GM19324 (cell line): ENCODE data around the gene BAG5.

Source experiments
- ATAC-seq: cut with Tn5 transposase; IDR thresholded peaks from one replicate; pipeline ENCODE4 v1.9.1; 2021; ENCODE audit warnings: mild to moderate bottlenecking, moderate library complexity; ENCODE audit not compliant: unreplicated experiment, low FRiP score

Gene BAG5

DNA sequence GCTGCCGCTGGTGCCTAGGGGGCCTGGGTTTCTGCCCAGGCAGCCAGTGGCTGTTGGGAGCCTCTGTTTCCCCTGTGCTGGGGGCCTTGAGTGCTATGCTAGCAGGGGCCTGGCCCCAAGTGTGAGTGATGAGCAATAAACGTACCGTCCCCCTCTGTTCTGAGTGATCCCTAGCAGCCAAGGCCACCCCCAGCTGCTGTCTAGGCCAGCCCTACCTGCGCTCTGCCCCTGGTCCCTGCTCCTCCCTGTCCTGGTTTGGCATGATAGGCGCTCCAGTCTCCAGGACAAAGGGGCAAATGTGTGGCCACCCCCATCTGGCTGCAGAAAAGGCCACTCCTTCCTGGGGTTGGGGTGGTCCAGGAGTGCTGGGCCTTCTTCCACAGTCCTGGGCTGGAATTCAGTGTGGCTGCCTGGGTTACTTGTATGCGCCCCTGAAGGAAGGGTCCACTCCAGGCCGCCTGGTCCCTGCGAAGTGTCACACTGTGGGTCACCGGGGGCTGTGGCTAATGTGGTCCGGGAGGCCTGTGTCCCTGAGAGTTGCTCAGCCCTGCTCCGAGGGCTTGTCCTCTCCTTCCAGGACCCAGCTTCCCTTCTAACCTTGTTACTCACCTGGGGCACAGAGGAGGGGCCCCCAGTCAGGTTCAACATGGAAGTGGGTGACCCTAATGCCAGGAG lies 26.4 kb downstream of the BAG5 start:
- ATAC-seq = no peak

DNA sequence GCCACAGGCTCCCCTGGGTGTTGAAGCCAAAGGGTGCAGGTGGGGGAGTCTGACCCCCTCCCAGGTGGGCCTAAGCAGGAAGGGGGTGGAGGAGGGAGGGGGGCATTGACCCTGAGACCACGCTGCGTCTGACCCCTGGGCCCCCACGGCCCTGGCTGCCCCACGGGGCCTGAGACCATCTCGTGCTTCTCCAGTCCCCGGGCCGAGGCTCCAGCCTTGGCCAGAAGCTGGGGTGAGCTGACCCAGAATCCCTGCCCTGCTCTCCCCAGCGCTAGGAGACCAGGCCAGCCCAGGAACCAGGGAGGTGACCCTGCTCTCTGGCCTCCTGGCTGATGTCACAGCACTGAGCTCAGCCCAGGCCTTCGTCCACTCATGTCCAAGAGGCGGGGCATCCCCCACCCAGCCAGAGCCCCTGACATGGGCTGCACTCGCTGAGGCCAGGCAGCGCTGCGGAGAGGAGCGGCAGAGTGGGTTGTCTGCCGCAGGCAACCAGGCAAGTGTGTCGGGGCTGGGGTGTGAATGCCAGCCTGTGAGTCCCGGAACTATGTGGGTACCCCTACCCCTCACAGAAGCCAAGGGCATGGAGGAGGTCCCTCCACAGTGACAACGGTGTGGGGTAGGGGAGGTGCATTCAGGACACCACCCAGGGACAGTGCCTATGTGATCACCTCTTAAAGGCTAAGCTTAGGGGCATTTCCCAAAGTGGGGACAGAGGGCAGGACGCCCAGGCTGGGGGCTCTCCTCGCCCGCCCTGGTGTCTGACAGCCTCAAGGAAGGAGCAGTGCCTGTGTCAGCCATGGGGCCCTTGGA lies 27.2 kb downstream of the BAG5 start:
- no peak for ATAC-seq

DNA sequence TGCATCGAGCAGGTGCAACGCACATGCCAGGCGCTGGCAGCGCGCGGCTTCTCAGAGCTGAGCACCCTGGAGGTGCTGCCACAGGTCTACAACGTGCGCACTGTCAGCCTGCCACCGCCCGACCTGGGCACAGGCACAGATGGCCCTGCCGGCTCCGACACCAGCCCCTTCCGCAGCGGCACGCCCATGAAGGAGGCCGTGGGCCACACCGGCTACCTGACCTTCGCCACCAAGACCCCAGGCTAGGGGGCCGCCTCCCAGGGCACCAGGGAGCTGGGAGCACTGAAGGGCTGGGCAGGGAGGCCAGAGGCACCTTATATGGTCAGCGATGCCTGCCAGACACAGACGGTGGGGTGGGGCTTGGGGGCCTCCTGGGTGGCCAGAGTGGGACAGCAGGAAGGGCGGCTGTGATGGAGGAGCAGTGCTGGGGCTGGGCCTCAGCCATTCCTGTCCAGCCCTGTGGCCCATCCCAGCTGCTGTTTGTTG lies 27.8 kb downstream of the BAG5 start:
- ATAC-seq = no peak

DNA sequence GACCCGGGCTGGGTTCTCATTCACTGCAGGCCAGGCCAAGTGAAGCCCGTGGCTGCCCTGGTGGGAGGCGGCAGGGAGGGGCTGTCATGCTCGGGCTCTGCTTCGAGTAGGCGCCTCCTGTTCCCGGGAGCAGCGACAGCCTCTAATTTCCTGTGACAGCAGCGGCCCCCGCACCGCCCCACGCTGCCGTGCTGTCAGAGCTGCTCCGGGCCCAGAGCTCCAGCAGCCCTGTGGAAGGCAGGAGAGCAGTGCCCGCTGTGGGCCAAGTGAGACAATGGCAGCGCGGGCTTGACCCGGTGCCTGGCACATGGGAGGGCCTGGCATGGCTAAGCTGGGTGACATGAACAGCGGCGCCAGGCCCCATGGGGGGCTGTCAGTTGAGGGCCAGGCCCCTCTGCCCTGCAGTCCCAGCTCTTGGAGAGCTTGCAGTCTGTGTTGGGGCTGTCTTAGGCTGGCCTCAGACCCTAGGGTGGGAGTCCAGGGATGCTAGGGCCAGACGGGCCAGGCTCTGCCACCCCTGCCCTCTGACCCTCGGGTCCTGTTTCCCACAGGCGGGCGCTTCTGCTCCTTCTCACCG lies 28.4 kb downstream of the BAG5 start:
- no peak for ATAC-seq

DNA sequence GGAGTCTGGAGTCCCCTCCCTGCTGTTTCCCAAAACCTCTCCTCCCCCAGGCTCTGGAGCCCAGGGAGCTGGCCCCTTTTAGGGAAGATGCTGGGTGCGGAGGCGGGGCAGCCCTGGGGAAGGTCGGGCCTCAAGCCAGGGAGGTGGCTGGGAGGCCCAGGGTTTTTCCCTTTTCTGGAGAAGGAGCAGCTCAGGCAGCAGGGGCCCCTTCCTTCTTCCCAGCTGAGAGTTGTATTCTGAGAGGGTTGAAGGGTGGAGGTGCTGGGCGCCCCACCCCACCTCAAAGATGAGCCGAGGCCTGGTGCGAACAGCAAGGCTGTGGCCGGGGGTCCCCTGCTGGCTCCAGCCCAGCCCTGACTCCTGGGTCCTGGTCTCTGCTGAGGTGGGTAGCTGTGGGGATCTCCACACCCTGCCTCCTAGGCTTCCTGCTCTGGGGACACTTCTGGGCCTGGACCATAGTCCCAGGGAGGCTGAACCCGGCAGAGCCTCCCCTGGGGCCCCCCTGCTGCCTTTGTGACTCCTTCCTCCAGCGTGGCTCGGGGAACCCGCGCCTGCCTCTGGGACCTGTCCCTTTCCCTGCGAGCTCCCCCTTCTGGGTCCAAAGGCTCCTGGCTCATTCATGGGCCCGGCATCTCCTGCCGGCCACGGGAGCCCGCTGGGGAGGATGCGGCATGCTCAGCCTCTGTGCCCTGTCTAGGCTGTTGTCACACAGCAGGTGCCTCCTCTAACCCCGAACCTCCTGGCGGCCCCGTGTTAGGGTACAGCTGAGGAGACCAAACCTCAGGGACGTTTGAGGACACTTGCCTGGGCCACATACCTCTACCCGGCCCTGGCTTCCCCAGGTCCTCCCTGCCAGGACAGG lies 29.1 kb downstream of the BAG5 start:
- no peak for ATAC-seq

DNA sequence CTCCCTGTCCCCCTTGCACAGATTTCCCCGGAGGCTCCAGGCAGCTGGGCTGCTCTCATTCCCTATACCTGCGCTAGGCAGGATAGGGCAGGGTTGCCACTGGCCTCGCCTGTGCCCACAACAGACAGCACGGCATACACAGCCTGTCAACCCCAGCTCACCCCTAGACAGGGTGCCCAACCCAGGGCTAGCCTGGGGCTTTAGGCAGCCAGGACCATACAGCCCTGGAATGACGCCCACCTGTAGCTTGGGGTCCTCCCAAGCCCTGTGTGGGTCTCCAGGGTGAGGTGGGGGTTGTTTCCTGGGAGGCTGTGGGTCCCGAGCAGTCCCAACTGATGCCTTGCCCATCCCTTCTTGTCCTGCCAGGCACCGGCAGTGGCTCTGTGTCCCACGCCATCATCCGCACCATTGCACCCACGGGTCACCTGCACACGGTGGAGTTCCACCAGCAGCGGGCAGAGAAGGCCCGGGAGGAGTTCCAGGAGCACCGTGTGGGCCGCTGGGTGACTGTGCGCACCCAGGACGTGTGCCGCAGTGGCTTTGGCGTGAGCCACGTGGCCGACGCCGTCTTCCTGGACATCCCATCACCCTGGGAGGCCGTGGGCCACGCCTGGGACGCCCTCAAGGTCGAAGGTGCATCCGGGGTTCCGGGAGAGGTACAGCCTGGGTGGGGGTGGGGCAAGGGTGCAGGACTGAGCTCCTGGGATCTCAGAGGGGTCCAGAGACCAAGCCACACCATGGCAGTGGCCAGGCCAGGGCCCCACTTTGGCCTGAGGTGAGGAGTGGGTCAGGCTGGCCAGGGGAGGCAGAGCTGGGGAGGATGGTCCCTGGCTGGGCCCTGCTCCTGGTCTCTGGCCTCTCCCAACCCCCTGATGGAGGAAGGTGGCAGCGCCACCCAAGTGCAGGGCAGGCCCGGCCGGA lies 30.0 kb downstream of the BAG5 start:
- ATAC-seq = no peak

DNA sequence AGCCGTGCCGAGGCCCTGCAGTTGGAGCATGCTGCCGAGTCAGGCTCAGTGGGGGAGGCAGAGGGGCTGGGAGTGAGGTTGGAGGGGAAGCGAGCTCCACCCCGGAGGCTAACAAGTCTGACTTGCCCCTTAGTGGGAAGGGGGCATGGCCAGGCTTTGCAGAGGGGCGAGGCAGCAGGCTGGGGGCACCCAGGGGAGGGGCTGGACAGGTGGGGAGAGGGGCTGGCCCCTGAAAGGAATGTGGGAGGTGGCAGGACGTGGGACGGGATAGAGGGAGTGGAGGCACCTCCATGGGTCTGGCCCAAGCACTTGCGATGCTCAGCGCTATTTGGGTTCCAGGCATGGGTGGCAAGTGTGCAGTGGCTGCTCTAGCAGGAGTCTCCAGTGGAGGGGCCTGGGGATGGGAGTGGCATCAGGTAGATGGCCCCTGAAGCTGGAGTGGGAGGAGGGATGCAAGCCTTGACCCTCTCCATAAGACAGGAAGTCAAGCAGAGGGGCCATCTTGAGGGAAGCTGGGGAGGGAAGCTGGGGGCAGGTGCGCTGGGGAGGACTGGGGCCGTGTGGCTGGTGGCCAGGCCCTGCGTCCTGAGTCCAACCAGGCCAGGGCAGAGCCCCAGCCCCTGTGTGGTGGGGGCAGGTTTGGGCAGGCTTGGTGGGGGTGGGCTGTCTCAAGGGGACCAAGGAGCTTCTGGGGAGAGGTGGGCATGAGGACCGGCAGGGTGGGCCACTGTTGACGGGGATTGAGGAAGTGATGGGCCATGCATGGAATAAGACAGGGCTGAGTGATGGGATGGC lies 30.8 kb downstream of the BAG5 start:
- ATAC-seq = no peak

DNA sequence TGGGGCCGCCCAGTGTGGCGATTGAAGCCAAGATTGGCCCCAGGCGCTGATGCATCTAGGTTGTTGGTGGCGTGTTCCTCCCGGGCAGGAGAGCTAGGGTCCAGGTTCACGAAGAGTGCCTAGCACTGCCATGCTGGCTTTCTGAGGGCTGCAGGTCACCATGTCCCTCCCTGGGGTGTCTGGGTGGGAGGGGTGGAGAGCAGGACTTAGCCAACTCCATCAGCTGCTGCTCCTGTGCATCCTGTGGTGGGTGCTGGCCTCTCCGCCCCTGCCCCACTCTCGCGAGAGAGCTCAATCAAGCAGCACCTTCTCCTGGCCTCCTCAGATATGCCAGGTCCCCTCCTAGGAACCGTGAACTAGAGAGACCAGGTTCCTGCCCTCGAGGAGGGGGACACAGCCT lies 31.6 kb downstream of the BAG5 start:
- no peak for ATAC-seq

DNA sequence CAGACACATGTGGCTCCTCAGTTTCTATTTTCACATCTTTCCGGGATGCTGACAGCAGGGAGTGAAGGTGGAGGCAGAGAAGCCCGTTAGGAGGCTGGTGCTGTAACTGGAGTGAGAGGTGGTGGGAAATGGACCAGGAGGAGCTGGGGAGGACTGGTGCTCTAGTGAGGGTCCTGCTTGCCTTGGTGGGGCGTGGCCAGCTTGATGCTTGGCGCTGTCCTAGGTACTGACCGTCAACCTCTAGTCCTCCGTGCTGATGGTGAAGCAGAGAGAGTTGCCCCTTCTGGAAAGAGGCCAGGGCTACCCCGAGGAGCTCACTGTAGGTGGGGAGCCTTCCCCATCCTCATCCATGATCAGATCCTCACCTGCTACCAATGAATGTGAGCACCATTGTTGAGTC lies 32.1 kb downstream of the BAG5 start:
- no peak for ATAC-seq

DNA sequence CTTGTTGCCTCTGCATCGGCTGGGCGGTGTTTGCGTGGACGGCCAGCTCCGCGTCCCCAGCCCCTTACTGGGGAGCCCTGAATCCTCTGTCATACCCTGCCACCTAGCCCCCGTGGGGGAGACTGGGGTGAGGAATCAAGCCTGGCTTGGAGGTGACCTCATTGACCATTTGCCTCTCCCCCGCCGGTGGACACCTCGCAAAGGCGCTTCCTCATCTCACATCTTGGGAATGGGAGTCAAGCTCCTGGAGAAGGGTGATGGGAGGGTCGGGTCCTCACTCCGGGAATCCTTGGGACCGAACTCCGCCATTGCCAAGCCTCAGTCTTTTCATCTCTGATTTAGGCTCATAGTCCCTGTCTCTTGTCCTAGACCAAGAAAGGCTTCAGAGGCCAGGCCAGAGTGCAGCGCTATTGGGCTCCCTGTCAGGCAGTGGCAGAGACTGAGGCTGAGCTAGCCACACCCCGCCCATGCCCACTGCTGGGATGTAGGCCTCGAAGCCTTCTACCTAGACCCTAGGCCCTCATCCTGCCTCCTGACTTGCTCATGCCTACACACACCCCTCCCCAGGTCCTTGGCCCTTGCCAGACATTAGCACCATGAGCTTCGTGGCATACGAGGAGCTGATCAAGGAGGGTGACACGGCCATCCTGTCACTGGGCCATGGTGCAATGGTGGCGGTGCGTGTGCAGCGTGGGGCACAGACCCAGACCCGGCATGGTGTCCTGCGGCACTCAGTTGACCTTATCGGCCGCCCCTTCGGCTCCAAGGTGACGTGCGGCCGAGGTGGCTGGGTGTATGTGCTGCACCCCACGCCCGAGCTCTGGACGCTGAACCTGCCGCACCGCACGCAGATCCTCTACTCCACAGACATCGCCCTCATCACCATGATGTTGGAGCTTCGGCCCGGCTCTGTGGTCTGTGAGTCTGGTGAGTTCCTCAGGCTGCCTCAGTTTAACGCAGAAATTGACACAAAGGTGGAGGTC lies 32.8 kb downstream of the BAG5 start:
- no peak for ATAC-seq

DNA sequence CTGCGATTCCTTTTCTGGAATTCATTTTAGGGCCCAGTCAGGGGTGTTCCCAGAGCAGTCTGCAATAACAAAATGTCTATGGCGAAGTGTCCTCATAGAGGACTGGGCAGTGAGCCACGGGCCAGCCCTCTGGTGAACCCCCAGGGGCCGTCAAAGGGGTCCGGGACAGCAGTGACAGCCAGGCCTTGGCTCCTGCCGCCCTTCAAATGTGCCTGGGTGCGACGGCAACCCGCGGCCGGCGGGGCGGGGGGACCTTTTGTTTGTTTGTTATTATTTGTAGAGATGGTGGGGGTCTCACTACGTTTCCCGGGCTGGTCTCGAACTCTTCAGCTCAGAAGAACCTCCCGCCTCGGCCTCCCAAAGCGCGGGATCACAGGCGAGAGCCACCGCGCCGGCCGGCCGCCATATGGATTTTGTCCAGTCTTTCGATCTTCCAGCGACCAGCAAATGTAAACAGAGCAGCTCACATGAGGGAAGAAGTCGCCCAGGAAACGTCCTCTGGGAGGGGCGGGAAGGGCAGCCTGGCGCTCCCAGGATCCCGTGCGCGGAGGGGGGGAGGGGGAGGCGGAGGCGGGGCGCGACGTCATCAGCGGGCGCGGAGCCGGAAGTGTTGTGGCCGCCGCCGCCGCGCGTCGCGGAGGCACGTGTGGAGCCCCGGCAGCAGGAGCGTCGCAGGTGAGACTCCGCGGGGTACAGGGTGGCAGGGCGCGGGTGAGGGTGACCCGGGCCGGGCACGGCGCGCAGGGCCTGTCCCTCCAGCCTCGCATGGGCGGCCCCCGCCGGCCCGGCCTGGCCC lies 33.7 kb downstream of the BAG5 start, which contains the start of gene TRMT61A:
TSS of gene TRMT61A (plus strand) at position 610 of the 796 bp plus-strand sequence. CDS start 783 bp downstream, outside the sequence.
- peak; percentile 53 for ATAC-seq

DNA sequence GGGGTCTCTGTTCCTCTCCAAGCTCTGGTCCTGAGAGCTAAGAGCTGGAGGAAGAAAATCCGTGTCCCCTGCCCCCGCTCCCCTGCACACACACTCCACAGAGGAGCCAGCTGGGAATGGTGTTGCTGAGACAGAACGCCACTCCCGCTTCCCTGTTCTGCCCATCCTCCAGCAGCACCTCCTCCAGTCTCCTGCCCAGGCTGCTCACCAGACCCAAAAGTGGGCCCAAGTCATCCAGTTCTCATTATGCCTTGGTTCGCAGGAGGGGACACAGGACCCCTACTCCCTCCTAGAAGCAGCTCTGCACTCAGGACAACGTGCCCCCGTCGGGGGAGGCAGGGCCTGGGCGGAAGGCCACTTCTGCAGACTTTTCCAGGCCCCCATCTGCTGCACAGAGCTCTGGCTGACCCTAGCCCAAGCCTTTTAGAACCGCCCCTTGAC lies 34.3 kb downstream of the BAG5 start:
- ATAC-seq = no peak

DNA sequence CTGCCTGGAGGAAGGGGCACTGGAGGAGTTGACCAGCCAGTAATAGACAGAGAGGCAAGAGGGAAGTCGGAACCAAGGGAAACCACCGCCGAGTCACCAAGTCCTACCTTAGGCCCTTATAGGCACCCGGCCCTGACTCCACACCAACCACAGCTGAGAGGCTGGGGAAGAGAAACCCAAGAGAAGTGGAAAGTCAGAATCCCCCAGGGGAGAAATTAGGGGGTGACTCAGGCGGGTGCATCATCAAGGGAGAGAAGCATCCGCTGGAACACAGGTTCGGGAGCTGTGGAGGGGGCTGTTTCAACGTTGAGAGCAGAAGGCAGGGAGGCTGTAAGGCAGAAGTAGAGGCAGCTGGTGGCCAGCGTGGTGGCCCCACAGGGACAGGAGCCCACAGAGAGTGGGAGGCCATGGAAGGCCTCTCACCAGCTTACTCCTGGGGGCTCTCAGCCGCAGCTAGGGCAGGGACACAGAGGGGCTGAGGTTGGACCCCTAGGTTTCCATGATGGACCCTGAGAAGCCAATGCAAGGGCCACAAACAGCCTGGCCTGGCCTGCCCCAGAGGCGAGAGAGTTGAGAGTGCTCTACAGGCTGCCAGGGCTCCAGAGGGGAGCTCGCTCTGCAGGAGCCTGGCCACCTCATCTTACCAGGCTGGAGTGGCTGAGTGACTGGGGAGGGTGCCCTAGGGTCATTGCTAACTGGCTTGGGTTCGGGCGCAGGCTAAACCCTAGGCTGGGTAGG lies 34.9 kb downstream of the BAG5 start:
- ATAC-seq = no peak

DNA sequence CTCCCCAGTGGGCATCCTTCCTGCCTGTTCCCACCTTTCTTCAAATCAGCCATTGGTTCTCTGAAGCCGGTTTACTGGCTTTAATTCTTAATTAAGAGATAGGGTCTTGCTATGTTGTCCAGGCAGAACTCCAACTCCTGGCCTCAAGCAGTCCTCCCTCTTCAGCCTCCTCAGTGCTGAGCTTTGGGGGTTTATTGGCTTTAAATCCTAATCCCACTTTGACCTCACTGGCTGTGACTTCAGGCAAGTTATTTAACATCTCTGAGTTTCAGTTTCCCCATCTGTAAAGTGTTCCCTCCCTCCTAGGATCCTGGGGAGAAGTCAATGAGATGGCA lies 35.6 kb downstream of the BAG5 start:
- no peak for ATAC-seq

DNA sequence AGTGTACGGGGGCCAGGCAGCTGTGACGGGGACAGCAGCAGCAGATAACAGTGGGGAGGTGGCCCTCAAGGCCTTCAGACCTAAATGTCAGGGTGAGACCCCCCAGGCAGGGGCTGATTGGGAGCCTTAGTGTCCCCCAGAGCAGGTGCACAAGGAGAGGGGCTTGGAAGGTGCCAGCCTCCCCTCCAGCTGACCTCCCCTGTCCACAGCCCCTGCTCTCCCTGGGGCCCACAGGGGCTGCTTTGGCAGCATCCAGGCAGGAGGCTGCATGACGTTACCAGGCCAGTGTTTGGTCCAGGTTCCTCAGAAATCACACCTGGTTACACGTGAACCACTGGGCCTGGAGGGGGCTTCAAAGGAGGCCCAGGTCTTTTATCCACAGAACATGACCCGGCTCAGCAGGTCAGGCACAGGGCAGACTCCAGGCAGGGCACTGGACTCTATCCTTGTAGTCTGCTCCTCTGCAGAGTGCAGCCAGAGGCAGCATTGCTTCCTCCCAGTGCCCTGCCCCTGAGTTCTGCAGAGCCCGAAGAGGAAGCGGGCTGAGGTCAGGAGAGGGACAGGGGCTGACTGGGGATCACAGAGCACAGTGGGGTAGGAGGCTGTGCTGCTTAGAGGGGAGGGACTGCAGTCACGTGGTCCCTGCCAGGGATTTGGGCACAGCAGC lies 36.1 kb downstream of the BAG5 start:
- ATAC-seq = no peak
